Parathyroid adenoma (tissue), 2 donors: ENCODE results near the gene PPP1R13B.

ENCODE experiments used
- H2AFZ ChIP-seq: fragments of 300-600 bp; sonication (generic); one replicate; pipeline ENCODE4 v1.7.0; 2017; ENCODE audit warnings: antibody characterized with exemption, mild to moderate bottlenecking
- H3K27ac ChIP-seq: fragments of 300-600 bp; sonication (generic); one replicate; pipeline ENCODE4 v1.7.0; 2017
- H3K27me3 ChIP-seq: fragments of 300-600 bp; sonication (generic); one replicate; pipeline ENCODE4 v1.7.0; 2017; ENCODE audit warnings: low read length; ENCODE audit not compliant: control insufficient read depth, insufficient read depth
- H3K36me3 ChIP-seq: fragments of 300-600 bp; sonication (generic); one replicate; pipeline ENCODE4 v1.7.0; 2017; ENCODE audit warnings: low read length; ENCODE audit not compliant: control insufficient read depth, insufficient read depth
- H3K4me1 ChIP-seq: fragments of 300-600 bp; sonication (generic); one replicate; pipeline ENCODE4 v1.7.0; 2017; ENCODE audit warnings: control low read depth
- H3K4me2 ChIP-seq: fragments of 300-600 bp; sonication (generic); one replicate; pipeline ENCODE4 v1.7.0; 2017; ENCODE audit warnings: low read length
- H3K4me3 ChIP-seq: fragments of 300-600 bp; sonication (generic); one replicate; pipeline ENCODE4 v1.7.0; 2017; ENCODE audit warnings: low read depth, low read length
- H3K79me2 ChIP-seq: fragments of 300-600 bp; sonication (generic); one replicate; pipeline ENCODE4 v1.7.0; 2017; ENCODE audit warnings: control low read depth
- H3K9ac ChIP-seq: fragments of 300-600 bp; sonication (generic); one replicate; pipeline ENCODE4 v1.7.0; 2017; ENCODE audit warnings: mild to moderate bottlenecking
- H3K9me3 ChIP-seq: fragments of 300-600 bp; sonication (generic); one replicate; pipeline ENCODE4 v1.7.0; 2017; ENCODE audit warnings: low read length; ENCODE audit not compliant: control insufficient read depth
- CTCF ChIP-seq: fragments of 300-600 bp; sonication (generic); IDR thresholded peaks from one replicate; pipeline ENCODE4 v1.7.0; 2017; ENCODE audit warnings: antibody characterized with exemption, mild to moderate bottlenecking
- donor health status: primary hyperparathyroidism.

The PPP1R13B gene

GRCh38 chr14:103690332-103690731, 157.0 kb downstream of the PPP1R13B start:
- Histone ChIP-seq H3K4me3 (no peak overlapping the region), H3K9me3 (no peaks in the 10 kb centered on the region), H3K36me3 (no peaks in the 10 kb centered on the region), H3K4me1 (no peaks in the 10 kb centered on the region), H3K9ac (no peak overlapping the region), H3K79me2 (peaks cover 24% of the 10 kb centered on the region), H3K4me2 (no peak overlapping the region), H2AFZ (no peak overlapping the region), H3K27ac (no peak overlapping the region), H3K27me3 (no peaks in the 10 kb centered on the region)
- no peak for TF ChIP-seq CTCF

- Histone ChIP-seq H2AFZ (no peak overlapping the region), H3K36me3 (no peaks in the 10 kb centered on the region), H3K9ac (no peak overlapping the region), H3K9me3 (no peaks in the 10 kb centered on the region), H3K4me2 (no peak overlapping the region), H3K79me2 (peaks cover 22% of the 10 kb centered on the region), H3K27me3 (no peaks in the 10 kb centered on the region), H3K4me3 (no peak overlapping the region), H3K27ac (no peak overlapping the region), H3K4me1 (no peaks in the 10 kb centered on the region)
- no peak for TF ChIP-seq CTCF
Measured at GRCh38 chr14:103688906-103689902, 158.2 kb downstream of the PPP1R13B start.

- Histone ChIP-seq H3K79me2 (peaks cover 19% of the 10 kb centered on the region), H3K27ac (no peak overlapping the region), H2AFZ (no peak overlapping the region), H3K9ac (no peak overlapping the region), H3K27me3 (no peaks in the 10 kb centered on the region), H3K9me3 (no peaks in the 10 kb centered on the region), H3K4me3 (no peak overlapping the region), H3K4me1 (no peaks in the 10 kb centered on the region), H3K36me3 (no peaks in the 10 kb centered on the region), H3K4me2 (no peak overlapping the region)
- TF ChIP-seq CTCF, result no peak
Measured at GRCh38 chr14:103688441-103688840, 158.9 kb downstream of the PPP1R13B start.

GRCh38 chr14:103687712-103688111, 159.7 kb downstream of the PPP1R13B start:
- Histone ChIP-seq H2AFZ (no peak overlapping the region), H3K4me3 (no peak overlapping the region), H3K4me2 (no peak overlapping the region), H3K9me3 (no peaks in the 10 kb centered on the region), H3K27ac (no peak overlapping the region), H3K4me1 (no peaks in the 10 kb centered on the region), H3K79me2 (peaks cover 17% of the 10 kb centered on the region), H3K27me3 (no peaks in the 10 kb centered on the region), H3K36me3 (no peaks in the 10 kb centered on the region), H3K9ac (no peak overlapping the region)
- TF ChIP-seq CTCF, result no peak
